Spleen (tissue), 7 donors: ENCODE results near the gene GALNT15.

ENCODE experiments used
- POLR2A ChIP-seq, 3 donors: fragments of 450-650 bp; IDR thresholded peaks; one replicate each; pipeline ENCODE4 v1.5.1; 2017; ENCODE audit warnings: antibody characterized with exemption in 3 of 3, mild to moderate bottlenecking in 1 of 3
- POLR2AphosphoS5 ChIP-seq, 3 donors: sonication (generic); formaldehyde crosslinking; IDR thresholded peaks; one replicate each; pipeline ENCODE4 v1.5.1; 2017; ENCODE audit warnings: antibody characterized with exemption in 3 of 3
- TF ChIP-seq, protein P1 (sequence below), 11 experiments: fragments of 200-600 bp in 7 of 11; fragments of 450-650 bp in 4 of 11; sonication (generic) in 4 of 11; IDR thresholded peaks in 8 of 11; conservative IDR thresholded peaks in 3 of 11; 1 replicate in 7 of 11; 2 replicates in 4 of 11; pipeline versions ENCODE4 v1.4.0 to v1.8.0; 2016 to 2021; ENCODE audit warnings: antibody characterized with exemption in 11 of 11, inconsistent platforms in 4 of 11, mild to moderate bottlenecking in 1 of 11
- donor health status: DM: no; HTN: no; CAD: no; lungs with moderate emphysema.
- donor health status: DM: no; HTN: no; CAD: no.
- donor health status: DM: no; HTN: no; CAD: no.

DNA sequence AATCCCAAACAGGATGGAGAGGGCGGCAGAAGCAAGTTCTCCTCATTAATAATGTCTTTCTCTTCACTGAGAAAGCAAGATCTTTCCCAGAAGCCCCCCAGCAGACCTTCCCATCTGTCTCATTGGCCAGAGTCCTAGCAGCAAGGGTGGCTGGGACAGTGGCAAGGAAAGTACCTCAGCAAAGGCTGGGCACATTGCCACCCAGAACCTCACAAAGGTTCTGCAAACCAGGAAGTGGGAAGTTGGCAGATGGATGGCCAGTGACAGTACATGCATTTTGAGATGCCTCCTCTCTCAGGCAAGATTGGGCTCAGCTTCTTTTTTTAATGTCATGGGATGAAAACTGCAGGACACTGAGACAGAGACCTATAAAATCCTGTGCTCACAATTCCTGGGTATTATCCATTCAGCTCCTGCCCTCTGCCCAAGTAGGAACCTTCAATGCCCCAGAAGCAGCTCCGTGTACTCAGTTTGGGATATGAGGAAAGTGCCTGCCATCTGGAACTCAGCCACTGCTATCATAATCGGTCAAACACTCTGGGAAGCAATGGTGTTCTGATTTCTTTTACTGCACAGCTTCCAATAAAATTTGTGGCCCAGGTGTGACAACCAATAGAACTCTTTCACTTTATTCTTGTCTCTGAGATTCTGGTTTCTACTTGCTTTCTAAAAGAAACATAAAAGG is 64.7 kb downstream of the GALNT15 start:
- TF ChIP-seq, protein P1, sequence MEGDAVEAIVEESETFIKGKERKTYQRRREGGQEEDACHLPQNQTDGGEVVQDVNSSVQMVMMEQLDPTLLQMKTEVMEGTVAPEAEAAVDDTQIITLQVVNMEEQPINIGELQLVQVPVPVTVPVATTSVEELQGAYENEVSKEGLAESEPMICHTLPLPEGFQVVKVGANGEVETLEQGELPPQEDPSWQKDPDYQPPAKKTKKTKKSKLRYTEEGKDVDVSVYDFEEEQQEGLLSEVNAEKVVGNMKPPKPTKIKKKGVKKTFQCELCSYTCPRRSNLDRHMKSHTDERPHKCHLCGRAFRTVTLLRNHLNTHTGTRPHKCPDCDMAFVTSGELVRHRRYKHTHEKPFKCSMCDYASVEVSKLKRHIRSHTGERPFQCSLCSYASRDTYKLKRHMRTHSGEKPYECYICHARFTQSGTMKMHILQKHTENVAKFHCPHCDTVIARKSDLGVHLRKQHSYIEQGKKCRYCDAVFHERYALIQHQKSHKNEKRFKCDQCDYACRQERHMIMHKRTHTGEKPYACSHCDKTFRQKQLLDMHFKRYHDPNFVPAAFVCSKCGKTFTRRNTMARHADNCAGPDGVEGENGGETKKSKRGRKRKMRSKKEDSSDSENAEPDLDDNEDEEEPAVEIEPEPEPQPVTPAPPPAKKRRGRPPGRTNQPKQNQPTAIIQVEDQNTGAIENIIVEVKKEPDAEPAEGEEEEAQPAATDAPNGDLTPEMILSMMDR (IDR thresholded peaks at IDR 0.05 in 8 of 11, conservative IDR thresholded peaks at IDR 0.05 in 3 of 11): no peak
- TF ChIP-seq POLR2A (IDR thresholded peaks at IDR 0.05): no peak
- no peak for TF ChIP-seq POLR2AphosphoS5 (IDR thresholded peaks at IDR 0.05)
